ENCODE results near the gene ABCC8. TPM values are rescaled to one million over a fixed set of nuclear protein-coding genes. Genes with fewer than 3 reads are reported as not detected.

The ABCC8 gene
- total RNA-seq, 1 experiment from 2014 or later = not detected

Other genes with a start within 250 kb of the ABCC8 start
- 39.6 and 46.2 TPM in 2 replicates for gene NUCB2, start 200.1 kb downstream of the ABCC8 start, total RNA-seq (2021)
- 5.0 and 5.8 TPM in 2 replicates for gene NCR3LG1, start 125.0 kb downstream of the ABCC8 start, total RNA-seq (2021)
- gene KCNJ11, start 88.2 kb downstream of the ABCC8 start, total RNA-seq (2021) = 0.34 and 0.59 TPM in 2 replicates
- not detected in 2 replicates for gene USH1C, start 67.6 kb upstream of the ABCC8 start, total RNA-seq (2021)
- not detected in 2 replicates for gene OTOG, start 70.4 kb upstream of the ABCC8 start, total RNA-seq (2021)
- not detected in 2 replicates for gene MYOD1, start 242.7 kb upstream of the ABCC8 start, total RNA-seq (2021)